CD4-positive, alpha-beta memory T cell (primary cell): ENCODE data around the gene FXR1. TPM values are rescaled to one million over a fixed set of nuclear protein-coding genes. Genes with fewer than 3 reads are reported as not detected.

Experiments used
- CTCF ChIA-PET: fragments of 350-600 bp; sonication (Branson Sonifier 250); formaldehyde crosslinking; loops from one replicate; lab custom pipeline; 2021; ENCODE audit warnings: inconsistent platforms; ENCODE audit not compliant: partially characterized antibody; lab: Charles Lee
- POLR2A ChIA-PET: fragments of 350-600 bp; sonication (Branson Sonifier 250); formaldehyde crosslinking; loops from one replicate; lab custom pipeline; 2021; ENCODE audit not compliant: partially characterized antibody; lab: Charles Lee
- DNase-seq, 5 donors: peaks; one replicate each; pipeline versions ENCODE4 v3.0.0 to v3.0.0-alpha.2; 2020 to 2022; ENCODE audit warnings: mixed read lengths in 1 of 5
- H3K27ac ChIP-seq: one replicate; pipeline ENCODE4 v1.7.0; 2013; ENCODE audit warnings: low read depth, low read length
- H3K27me3 ChIP-seq: 2 replicates; pipeline ENCODE4 v1.7.0; 2013; ENCODE audit warnings: mild to moderate bottlenecking, low read length, moderate library complexity; ENCODE audit not compliant: insufficient read depth
- H3K36me3 ChIP-seq: 2 replicates; pipeline ENCODE4 v1.7.0; 2013; ENCODE audit warnings: mild to moderate bottlenecking, low read length, moderate library complexity; ENCODE audit not compliant: insufficient read depth
- H3K4me1 ChIP-seq: 2 replicates; pipeline ENCODE4 v1.7.0; 2013; ENCODE audit warnings: mild to moderate bottlenecking, low read length, moderate library complexity; ENCODE audit not compliant: insufficient read depth
- H3K4me3 ChIP-seq, 2 donors: one replicate each; pipeline ENCODE4 v1.7.0; 2013; ENCODE audit warnings: low read length in 2 of 2, mild to moderate bottlenecking in 1 of 2
- H3K9me3 ChIP-seq, 2 donors: one replicate each; pipeline ENCODE4 v1.7.0; 2013; ENCODE audit warnings: low read length in 2 of 2, control low read depth in 1 of 2; ENCODE audit not compliant: control insufficient read depth in 1 of 2
- H3K27ac Mint-ChIP-seq, 7 donors: one replicate each; pipeline ENCODE4 v1.8.0; 2020 to 2021; ENCODE audit warnings: mixed read lengths in 7 of 7, mild to moderate bottlenecking in 6 of 7, inconsistent platforms in 3 of 7, moderate library complexity in 3 of 7
- H3K27me3 Mint-ChIP-seq, 2 donors: one replicate each; pipeline ENCODE4 v1.8.0; 2020 to 2021; ENCODE audit warnings: mixed read lengths in 2 of 2
- H3K36me3 Mint-ChIP-seq, 2 donors: one replicate each; pipeline ENCODE4 v1.8.0; 2020 to 2021; ENCODE audit warnings: mixed read lengths in 2 of 2, inconsistent platforms in 1 of 2, mild to moderate bottlenecking in 1 of 2
- H3K4me1 Mint-ChIP-seq, 4 donors: one replicate each; pipeline ENCODE4 v1.8.0; 2020 to 2021; ENCODE audit warnings: mixed read lengths in 4 of 4, mild to moderate bottlenecking in 1 of 4
- H3K4me3 Mint-ChIP-seq, 8 donors: one replicate each; pipeline ENCODE4 v1.8.0; 2020 to 2021; ENCODE audit warnings: mixed read lengths in 8 of 8, mild to moderate bottlenecking in 7 of 8, moderate library complexity in 6 of 8, inconsistent platforms in 3 of 8
- H3K9me3 Mint-ChIP-seq, 8 donors: one replicate each; pipeline ENCODE4 v1.8.0; 2020 to 2021; ENCODE audit warnings: mixed read lengths in 8 of 8, mild to moderate bottlenecking in 5 of 8, inconsistent platforms in 3 of 8, moderate library complexity in 1 of 8
- intact Hi-C: fragments of 100-400 bp; cut with micrococcal nuclease; formaldehyde crosslinking; loops from one replicate; pipeline ENCODE4 v1.15.1; 2023
- polyA plus RNA-seq, 2 donors: library from polyadenylated mRNA; unstranded; fragments of 300-500 nt; fragmentation: Illumina TruSeq; gene quantifications; one replicate each; pipeline ENCODE4 v1.2.3, GENCODE V29; 2021
- total RNA-seq, 2 experiments: library from RNA; stranded (reverse); gene quantifications; one replicate each; pipeline ENCODE4 v1.2.3, GENCODE V29; 2021

Gene FXR1
- total and polyA plus RNA-seq, 4 experiments from 2014 or later, result 44.9 to 131 (median 91.6) TPM

DNA sequence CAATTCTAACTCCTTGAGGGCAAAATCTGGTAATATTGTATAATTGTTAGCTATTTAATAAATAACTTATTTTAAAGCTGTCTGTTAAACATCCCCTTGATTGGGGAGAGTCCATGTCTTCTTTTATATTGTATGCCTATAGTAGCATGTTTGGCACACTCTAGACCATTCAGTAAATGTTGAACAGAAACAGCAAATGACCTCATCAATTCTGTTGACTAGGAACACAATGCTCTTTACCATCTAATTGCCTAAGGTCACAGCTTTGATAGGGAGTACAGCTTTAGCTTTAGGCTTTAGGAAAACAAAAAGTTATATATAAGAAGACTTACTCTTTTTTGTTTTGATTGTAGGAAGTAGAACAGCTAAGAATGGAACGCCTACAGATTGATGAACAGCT, 50.1 kb downstream of the FXR1 start:
- no peaks in the 10 kb centered on the region for H3K4me1 ChIP-seq
- intact Hi-C loops, result no loop called here
- H3K4me3 ChIP-seq, result no peak overlapping the region
- H3K4me1 Mint-ChIP-seq, result peaks cover 0 to 4% (median 0%) of the 10 kb centered on the region in 4 donors
- H3K27ac Mint-ChIP-seq, result peak overlapping the region in 1 of 7 donors; percentile 35
- ChIA-PET CTCF (interaction anchor here (1.3 to 1.8 kb wide), 2 partner anchors 10 to 49 kb away, joined by 3 to 4 read pairs; no protein-coding TSS in a partner anchor), POLR2A (interaction anchor here (1.2 kb wide), 1 partner anchor 50 kb away, joined by 3 read pairs; the partner anchor contains the start of gene FXR1)
- no peaks in the 10 kb centered on the region for H3K9me3 ChIP-seq
- H3K9me3 Mint-ChIP-seq, result no peaks in the 10 kb centered on the region
- no peak overlapping the region for H3K27ac ChIP-seq
- H3K4me3 Mint-ChIP-seq, result no peak overlapping the region
- H3K27me3 ChIP-seq, result no peaks in the 10 kb centered on the region
- no peaks in the 10 kb centered on the region for H3K27me3 Mint-ChIP-seq
- DNase-seq, result no peak
- peaks cover 49 to 74% of the 10 kb centered on the region in 2 donors for H3K36me3 Mint-ChIP-seq
- peaks cover 46% of the 10 kb centered on the region for H3K36me3 ChIP-seq

DNA sequence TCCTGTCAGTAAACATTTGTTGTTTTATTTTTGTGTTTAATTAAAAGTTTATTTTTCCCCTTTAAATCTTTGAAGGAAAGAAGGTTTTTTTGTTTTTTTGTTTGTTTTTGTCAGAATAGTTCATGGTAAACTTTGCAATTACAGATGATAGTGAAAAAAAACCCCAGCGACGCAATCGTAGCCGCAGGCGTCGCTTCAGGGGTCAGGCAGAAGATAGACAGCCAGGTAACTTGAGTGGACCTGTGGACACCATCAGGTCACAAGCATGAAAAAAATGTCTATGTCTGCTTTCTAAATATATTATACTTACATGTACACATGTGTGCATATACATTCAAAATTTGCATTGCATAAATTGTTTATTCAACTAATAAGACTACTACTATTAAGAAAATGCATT, 58.5 kb downstream of the FXR1 start:
- H3K9me3 ChIP-seq, result no peaks in the 10 kb centered on the region
- intact Hi-C loops, result no loop called here
- no peaks in the 10 kb centered on the region for H3K4me1 ChIP-seq
- DNase-seq, result no peak
- Mint-ChIP-seq H3K4me3 (no peak overlapping the region), H3K36me3 (peaks cover 33 to 55% of the 10 kb centered on the region in 2 donors), H3K27ac (peak overlapping the region in 1 of 7 donors; percentile 17), H3K27me3 (no peaks in the 10 kb centered on the region), H3K4me1 (peaks cover 0 to 4% (median 2%) of the 10 kb centered on the region in 4 donors), H3K9me3 (no peaks in the 10 kb centered on the region)
- peaks cover 30% of the 10 kb centered on the region for H3K36me3 ChIP-seq
- CTCF ChIA-PET, result no interaction called here
- H3K4me3 ChIP-seq, result no peak overlapping the region
- H3K27me3 ChIP-seq, result no peaks in the 10 kb centered on the region
- H3K27ac ChIP-seq, result no peak overlapping the region
- POLR2A ChIA-PET, result interaction anchor here (0.9 kb wide), 1 partner anchor 9 kb away, joined by 3 read pairs; no protein-coding TSS in a partner anchor

DNA sequence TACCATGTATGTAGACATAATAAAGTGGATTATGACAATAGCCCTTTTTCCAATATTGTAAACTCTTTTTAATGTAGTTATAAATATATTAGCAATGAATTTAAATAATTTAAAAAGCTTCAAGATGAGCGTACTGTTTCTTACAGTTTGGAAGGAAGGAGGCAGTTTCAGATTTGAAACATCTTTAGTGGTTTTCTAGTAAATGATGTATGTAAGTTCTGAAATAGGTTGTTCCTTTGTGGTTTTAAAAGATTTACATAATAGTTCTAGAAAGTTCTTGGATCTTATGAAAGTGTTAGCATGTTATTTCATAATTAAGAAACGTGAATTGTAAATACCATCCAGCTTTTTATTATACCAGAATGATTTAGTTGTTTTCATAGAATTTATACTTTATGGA, 61.1 kb downstream of the FXR1 start:
- no peaks in the 10 kb centered on the region for H3K27me3 Mint-ChIP-seq
- ChIA-PET CTCF (no interaction called here), POLR2A (no interaction called here)
- peak overlapping the region in 2 of 7 donors; percentile 41 to 62 for H3K27ac Mint-ChIP-seq
- intact Hi-C loops, result no loop called here
- H3K9me3 Mint-ChIP-seq, result no peaks in the 10 kb centered on the region
- Histone ChIP-seq H3K36me3 (peaks cover 24% of the 10 kb centered on the region), H3K4me3 (no peak overlapping the region), H3K27ac (no peak overlapping the region), H3K27me3 (no peaks in the 10 kb centered on the region), H3K4me1 (no peaks in the 10 kb centered on the region), H3K9me3 (no peaks in the 10 kb centered on the region)
- H3K36me3 Mint-ChIP-seq, result peaks cover 26 to 51% of the 10 kb centered on the region in 2 donors
- DNase-seq, result no peak
- H3K4me3 Mint-ChIP-seq, result no peak overlapping the region
- peaks cover 0 to 4% (median 2%) of the 10 kb centered on the region in 4 donors for H3K4me1 Mint-ChIP-seq

DNA sequence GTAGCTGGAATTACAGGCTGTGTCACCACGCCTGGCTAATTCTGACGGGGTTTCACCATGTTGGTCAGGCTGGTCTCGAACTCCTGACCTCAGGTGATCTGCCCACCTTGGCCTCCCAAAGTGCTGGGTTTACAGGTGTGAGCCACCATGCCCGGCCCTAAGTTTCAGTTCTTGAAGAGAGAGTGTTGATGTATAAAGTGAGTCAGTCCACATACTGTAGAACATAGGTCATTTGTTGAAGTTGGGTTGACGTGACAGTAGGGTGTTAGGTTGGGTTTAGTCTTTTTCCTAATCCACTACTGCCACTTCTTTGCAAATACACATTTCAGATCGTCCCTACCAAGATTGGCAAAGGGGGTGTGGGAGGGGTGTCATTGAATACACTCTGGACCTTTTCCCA, 61.8 kb downstream of the FXR1 start:
- DNase-seq, result no peak
- H3K4me1 Mint-ChIP-seq, result peaks cover 0 to 4% (median 2%) of the 10 kb centered on the region in 4 donors
- CTCF ChIA-PET, result no interaction called here
- intact Hi-C loops, result no loop called here
- Histone ChIP-seq H3K36me3 (peaks cover 17% of the 10 kb centered on the region), H3K27me3 (no peaks in the 10 kb centered on the region), H3K4me3 (no peak overlapping the region), H3K4me1 (no peaks in the 10 kb centered on the region), H3K27ac (no peak overlapping the region), H3K9me3 (no peaks in the 10 kb centered on the region)
- H3K36me3 Mint-ChIP-seq, result peaks cover 24 to 51% of the 10 kb centered on the region in 2 donors
- no peaks in the 10 kb centered on the region for H3K27me3 Mint-ChIP-seq
- H3K9me3 Mint-ChIP-seq, result no peaks in the 10 kb centered on the region
- POLR2A ChIA-PET, result no interaction called here
- peak overlapping the region in 3 of 7 donors; percentile 23 to 42 (median 32) for H3K27ac Mint-ChIP-seq
- H3K4me3 Mint-ChIP-seq, result no peak overlapping the region

DNA sequence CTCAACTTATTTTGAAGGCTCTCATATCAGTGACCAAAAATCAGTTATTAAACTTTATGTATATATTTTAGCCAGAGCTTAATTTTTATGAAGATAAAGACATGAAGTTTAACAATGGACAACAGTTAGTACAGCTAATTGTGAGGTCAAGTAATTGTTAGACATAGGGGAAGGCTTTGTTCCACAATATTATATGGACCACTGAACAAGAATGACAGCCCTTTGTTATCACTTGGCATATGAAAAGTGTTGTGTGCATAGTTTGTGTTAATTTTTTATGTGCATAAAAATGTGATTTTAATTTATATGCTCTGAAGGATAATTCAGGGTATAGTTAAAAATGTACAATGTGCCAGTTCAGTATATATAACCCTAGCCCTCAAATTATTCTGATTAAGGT, 65.0 kb downstream of the FXR1 start:
- intact Hi-C loops, result no loop called here
- H3K4me3 ChIP-seq, result no peak overlapping the region
- peaks cover 0 to 7% (median 4%) of the 10 kb centered on the region in 4 donors for H3K4me1 Mint-ChIP-seq
- no peak for DNase-seq
- H3K27me3 Mint-ChIP-seq, result no peaks in the 10 kb centered on the region
- no peak overlapping the region for H3K4me3 Mint-ChIP-seq
- H3K27me3 ChIP-seq, result no peaks in the 10 kb centered on the region
- H3K9me3 Mint-ChIP-seq, result no peaks in the 10 kb centered on the region
- no peak overlapping the region for H3K27ac Mint-ChIP-seq
- peaks cover 4% of the 10 kb centered on the region for H3K36me3 ChIP-seq
- no peaks in the 10 kb centered on the region for H3K4me1 ChIP-seq
- H3K27ac ChIP-seq, result no peak overlapping the region
- ChIA-PET POLR2A (no interaction called here), CTCF (no interaction called here)
- H3K36me3 Mint-ChIP-seq, result peaks cover 18 to 42% of the 10 kb centered on the region in 2 donors
- H3K9me3 ChIP-seq, result no peaks in the 10 kb centered on the region

DNA sequence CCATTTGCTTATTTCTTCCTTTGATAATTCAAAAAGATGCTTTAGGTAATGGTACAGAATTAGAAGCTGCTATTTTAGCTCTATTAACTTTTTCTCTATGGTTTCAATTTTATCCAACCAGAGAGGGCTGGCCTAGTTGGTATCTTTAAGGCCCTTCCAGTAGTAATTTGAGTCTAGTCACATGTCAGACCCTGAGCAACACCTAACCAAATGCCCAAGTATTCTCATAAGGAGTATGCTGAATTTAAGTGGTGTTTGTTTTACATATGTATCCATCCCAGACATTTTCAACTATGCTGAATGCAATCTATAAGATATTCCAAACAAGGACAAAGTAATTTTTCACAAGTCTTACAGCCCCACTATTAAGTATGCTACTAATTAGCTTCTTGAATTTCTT, 67.5 kb downstream of the FXR1 start:
- no peaks in the 10 kb centered on the region for H3K9me3 Mint-ChIP-seq
- no peaks in the 10 kb centered on the region for H3K27me3 Mint-ChIP-seq
- no peak overlapping the region for H3K4me3 ChIP-seq
- H3K36me3 Mint-ChIP-seq, result peaks cover 14 to 51% of the 10 kb centered on the region in 2 donors
- no peaks in the 10 kb centered on the region for H3K9me3 ChIP-seq
- intact Hi-C loops, result loop anchor here (10.0 kb wide), 1 partner anchor 1705 kb away; no protein-coding TSS in a partner anchor
- H3K4me3 Mint-ChIP-seq, result no peak overlapping the region
- peaks cover 0 to 6% (median 2%) of the 10 kb centered on the region in 4 donors for H3K4me1 Mint-ChIP-seq
- H3K27me3 ChIP-seq, result no peaks in the 10 kb centered on the region
- no peak for DNase-seq
- H3K27ac ChIP-seq, result no peak overlapping the region
- H3K27ac Mint-ChIP-seq, result peak overlapping the region in 6 of 7 donors; percentile 16 to 70 (median 31)
- ChIA-PET POLR2A (interaction anchor here (0.9 to 1.7 kb wide), 3 partner anchors 8 to 10 kb away, joined by 3 to 5 read pairs (median 3); no protein-coding TSS in a partner anchor), CTCF (interaction anchor here (1.4 kb wide), 1 partner anchor 68 kb away, joined by 3 read pairs; the partner anchor contains the start of gene FXR1)
- H3K4me1 ChIP-seq, result no peaks in the 10 kb centered on the region
- H3K36me3 ChIP-seq, result peaks cover 8% of the 10 kb centered on the region

DNA sequence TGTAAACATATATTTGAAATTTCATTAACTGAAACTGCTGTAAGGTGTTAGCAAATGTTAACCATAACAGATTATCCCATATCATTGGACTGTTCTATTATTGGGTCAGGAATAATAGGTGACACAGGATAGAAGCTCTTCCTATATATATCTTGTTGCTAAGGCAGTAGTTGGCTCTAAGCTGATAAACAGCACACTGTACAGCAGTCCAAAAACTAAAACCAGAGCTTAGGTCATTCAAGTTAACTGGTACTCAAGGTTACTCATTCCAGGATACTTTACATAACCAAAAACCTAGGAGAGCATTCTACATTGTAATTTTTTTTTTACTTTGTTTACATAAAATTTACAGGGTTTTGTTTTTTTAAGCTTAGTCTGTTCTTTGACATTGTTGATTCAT, 68.1 kb downstream of the FXR1 start:
- Histone ChIP-seq H3K27ac (no peak overlapping the region), H3K36me3 (peaks cover 8% of the 10 kb centered on the region), H3K4me1 (no peaks in the 10 kb centered on the region), H3K27me3 (no peaks in the 10 kb centered on the region), H3K9me3 (no peaks in the 10 kb centered on the region), H3K4me3 (no peak overlapping the region)
- peaks cover 14 to 57% of the 10 kb centered on the region in 2 donors for H3K36me3 Mint-ChIP-seq
- H3K4me1 Mint-ChIP-seq, result peaks cover 0 to 6% (median 2%) of the 10 kb centered on the region in 4 donors
- no peak for DNase-seq
- no peak overlapping the region for H3K4me3 Mint-ChIP-seq
- H3K27ac Mint-ChIP-seq, result peak overlapping the region in 2 of 7 donors; percentile 44 to 64
- intact Hi-C loops, result loop anchor here (10.0 kb wide), 1 partner anchor 1704 kb away; no protein-coding TSS in a partner anchor
- no peaks in the 10 kb centered on the region for H3K9me3 Mint-ChIP-seq
- no peaks in the 10 kb centered on the region for H3K27me3 Mint-ChIP-seq
- ChIA-PET CTCF (no interaction called here), POLR2A (interaction anchor here (0.5 to 1.7 kb wide), 3 partner anchors 8 to 326 kb away, joined by 3 to 5 read pairs (median 3); no protein-coding TSS in a partner anchor)
